Adrenal gland (tissue), 5 donors: Measurements from ENCODE around the gene STRADA.

ENCODE experiments used
- POLR2A ChIP-seq, 2 donors: fragments of 450-650 bp; IDR thresholded peaks; one replicate each; pipeline ENCODE4 v1.6.1; 2017; ENCODE audit warnings: antibody characterized with exemption in 2 of 2, mild to moderate bottlenecking in 2 of 2, moderate library complexity in 1 of 2
- TF ChIP-seq, protein P1 (sequence below), 6 experiments: fragments of 450-650 bp in 4 of 6; fragments of 200-600 bp in 2 of 6; sonication (generic) in 1 of 6; IDR thresholded peaks; 1 replicate in 5 of 6; 2 replicates in 1 of 6; pipeline versions ENCODE4 v1.5.1 to v1.8.0; 2016 to 2021; ENCODE audit warnings: antibody characterized with exemption in 6 of 6, mild to moderate bottlenecking in 2 of 6, moderate library complexity in 1 of 6
- donor health status: DM: no; HTN: no; CAD: no.

DNA sequence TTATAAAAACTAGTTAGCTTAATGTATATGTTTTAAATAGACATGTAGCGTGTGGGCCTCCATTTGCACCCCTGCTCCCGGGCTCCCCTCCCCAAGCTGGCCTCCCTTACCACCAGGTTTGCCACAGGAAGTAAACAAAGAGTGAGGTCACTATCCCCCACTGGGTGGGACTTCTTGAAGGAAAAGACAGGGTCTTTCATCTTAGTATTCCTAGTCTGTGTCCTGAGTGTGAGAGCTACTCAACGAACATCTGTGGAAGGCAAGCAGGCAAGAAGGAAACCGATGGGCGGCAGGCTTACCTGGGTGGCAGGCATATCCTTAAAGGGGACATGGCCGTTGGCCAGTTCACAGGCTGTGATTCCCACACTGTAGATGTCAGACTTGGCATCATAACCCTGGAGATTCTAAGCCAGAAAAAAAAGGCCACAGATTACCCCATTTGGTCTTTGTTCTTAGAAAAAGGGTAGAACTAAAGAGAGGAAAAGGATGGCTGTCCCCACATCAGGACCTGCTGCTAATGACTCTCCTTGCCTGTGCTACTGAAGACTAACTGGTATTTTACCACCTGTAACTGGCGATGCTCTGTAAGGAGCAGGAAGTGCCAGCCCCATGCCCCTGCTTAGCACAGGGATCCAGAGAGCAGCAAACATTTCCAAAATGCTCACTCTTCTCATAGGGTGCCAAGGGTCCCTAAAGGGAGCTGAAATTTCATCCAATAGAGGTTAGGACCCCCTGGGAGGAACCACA lies 35.1 kb downstream of the STRADA start:
- TF ChIP-seq, protein P1, sequence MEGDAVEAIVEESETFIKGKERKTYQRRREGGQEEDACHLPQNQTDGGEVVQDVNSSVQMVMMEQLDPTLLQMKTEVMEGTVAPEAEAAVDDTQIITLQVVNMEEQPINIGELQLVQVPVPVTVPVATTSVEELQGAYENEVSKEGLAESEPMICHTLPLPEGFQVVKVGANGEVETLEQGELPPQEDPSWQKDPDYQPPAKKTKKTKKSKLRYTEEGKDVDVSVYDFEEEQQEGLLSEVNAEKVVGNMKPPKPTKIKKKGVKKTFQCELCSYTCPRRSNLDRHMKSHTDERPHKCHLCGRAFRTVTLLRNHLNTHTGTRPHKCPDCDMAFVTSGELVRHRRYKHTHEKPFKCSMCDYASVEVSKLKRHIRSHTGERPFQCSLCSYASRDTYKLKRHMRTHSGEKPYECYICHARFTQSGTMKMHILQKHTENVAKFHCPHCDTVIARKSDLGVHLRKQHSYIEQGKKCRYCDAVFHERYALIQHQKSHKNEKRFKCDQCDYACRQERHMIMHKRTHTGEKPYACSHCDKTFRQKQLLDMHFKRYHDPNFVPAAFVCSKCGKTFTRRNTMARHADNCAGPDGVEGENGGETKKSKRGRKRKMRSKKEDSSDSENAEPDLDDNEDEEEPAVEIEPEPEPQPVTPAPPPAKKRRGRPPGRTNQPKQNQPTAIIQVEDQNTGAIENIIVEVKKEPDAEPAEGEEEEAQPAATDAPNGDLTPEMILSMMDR (IDR thresholded peaks at IDR 0.05) = no peak
- TF ChIP-seq POLR2A (IDR thresholded peaks at IDR 0.05) = no peak
